Hematopoietic multipotent progenitor cell treated with erythropoietin and hydrocortisone succinate and interleukin-3 and kit ligand, for 17 days (in vitro differentiated cells): Measurements from ENCODE around the gene PGA5.

ENCODE experiments used
- DNase-seq: peaks from one replicate; pipeline ENCODE4 v3.0.0-alpha.2; 2015; ENCODE audit warnings: low spot score

Gene PGA5

DNA sequence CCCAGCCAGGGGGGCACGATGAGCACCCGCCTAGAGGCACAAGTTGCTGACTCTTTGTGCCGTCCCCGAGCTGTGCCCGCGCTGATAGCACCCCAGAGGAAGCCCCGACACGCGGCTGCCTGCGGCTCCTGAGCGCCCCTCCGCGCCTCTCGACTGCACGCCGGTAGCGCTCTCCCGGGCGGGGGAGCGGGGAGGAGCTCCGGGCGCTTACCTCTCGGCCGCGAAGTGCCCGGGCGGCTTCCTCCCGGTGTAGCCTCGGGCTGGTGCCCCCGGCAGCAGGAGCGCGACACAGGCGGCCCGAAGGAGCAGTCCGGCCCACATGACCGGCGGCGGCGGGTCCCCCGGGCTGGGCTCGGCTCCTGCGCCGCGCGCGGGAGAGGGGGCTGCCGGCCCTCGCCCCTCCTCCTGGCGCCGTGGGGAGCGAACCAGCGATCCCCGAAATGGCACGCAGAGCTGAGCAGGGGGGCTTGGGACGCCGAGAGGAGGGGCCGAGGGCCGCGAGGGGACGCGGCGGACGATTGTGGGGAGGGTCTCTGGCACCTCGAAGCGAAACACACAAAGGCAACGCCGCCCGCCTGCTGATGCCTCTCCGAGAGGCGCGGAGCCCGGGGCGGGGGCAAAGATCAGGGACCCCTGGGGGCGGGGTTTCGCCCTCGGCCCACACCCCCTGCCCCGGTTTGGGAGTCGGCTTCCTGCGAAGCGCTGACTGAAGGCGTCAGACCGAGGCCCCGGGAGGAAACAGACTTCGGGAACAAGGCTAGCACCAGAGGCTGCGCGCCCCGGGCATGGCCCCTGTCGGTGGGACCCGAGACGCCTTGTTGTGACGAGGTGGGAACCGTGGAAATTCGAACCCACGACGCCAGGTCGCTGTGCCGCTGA is 54.0 kb downstream of the PGA5 start, which contains the start of gene VWCE:
Gene VWCE, minus strand, starts transcription at position 600 of the 879 bp plus-strand sequence. Its CDS starts 279 bp downstream, at position 321.
- DNase-seq = peak; percentile 88

DNA sequence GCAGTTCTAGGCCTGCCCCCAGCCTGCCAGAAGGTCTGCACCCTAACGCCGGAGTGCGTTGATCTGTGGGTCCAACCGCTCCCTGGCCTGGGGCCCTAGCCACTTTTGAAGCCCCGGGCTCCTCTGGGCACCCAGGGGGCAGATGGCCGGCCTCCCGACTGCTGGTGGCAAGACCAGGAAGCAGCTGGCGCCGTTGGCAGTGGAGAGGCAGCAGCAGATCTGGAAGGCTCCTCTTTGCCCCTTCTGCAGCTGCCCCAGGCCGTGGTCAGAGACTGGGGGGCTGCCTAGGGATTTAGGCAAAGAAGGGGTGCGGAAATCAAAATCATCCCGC is 54.6 kb downstream of the PGA5 start:
- DNase-seq = no peak

DNA sequence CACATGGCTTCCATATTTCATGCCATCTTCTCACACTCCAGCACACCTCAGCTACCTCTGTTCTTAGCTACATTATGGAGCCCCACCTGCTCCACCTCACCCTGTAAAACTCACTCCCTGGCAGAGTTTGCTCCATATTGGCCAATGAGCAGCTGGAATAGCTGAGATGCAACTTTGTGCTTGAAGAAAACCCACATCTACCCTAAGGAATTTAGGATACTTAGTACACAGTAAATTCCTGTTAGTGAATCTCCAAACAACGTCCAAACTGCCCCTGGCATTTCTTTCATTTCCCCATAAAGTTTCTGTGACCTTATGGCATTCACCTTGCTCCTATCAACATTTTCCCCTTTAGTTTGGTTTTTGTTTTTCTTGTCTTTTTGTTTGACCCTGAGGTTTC is 56.4 kb downstream of the PGA5 start:
- no peak for DNase-seq

- no peak for DNase-seq
Observed at GRCh38 chr11:61297746-61298145, 56.8 kb downstream of the PGA5 start.

DNA sequence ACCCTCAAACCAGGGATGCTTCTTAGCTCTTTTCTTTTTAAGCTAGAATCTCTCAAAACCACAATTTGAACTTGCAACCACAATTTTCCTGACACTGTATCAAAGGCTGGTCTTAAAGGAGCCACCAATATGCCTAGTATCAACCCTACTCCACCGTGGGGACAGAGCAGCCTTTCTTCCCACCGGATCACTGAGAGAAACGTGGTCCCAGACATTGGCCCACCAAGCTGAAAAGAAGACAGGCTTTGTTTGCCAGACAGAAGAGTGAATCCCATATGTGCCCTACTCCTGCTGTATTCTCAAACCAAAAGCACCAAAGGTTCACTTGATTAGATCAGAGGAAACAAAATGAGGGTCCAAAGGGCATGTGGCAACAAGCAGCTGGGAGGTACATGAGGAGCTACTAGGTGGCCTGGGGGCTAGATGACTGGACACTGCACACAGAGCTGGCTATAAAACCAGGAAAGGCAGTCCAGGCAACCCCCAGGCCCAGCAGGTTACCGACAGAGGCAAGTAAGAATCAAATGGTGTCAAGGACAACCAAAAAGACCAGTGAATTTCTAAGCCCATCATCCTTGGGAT is 57.8 kb downstream of the PGA5 start:
- DNase-seq = no peak
